H1 (cell line): ENCODE results near the gene COL4A1. TPM values are rescaled to one million over a fixed set of nuclear protein-coding genes. Genes with fewer than 3 reads are reported as not detected.

ENCODE experiments used
- CTCF ChIA-PET: fragments of 300-600 bp; sonication (Branson Sonifier 250); formaldehyde crosslinking; loops from one replicate; lab custom pipeline; 2021; ENCODE audit not compliant: partially characterized antibody; lab: Charles Lee
- POLR2A ChIA-PET: fragments of 300-600 bp; sonication (Branson Sonifier 250); formaldehyde crosslinking; loops from one replicate; lab custom pipeline; 2021; ENCODE audit warnings: inconsistent platforms; ENCODE audit not compliant: partially characterized antibody; lab: Charles Lee
- DNase-seq, 2 experiments: peaks; one replicate each; pipeline versions ENCODE4 v3.0.0 to v3.0.0-alpha.2; 2010 to 2022; ENCODE audit warnings: low spot score in 2 of 2, low read depth in 1 of 2, mixed read lengths in 1 of 2
- FAIRE-seq: peaks from 2 replicates; lab custom pipeline; 2011; peaks lifted over from hg19 to GRCh38; lab: Jason Lieb, UNC
- H2AFZ ChIP-seq: 2 replicates; pipeline ENCODE4 v1.8.1; 2012; ENCODE audit warnings: low read length, inconsistent platforms
- H2AK5ac ChIP-seq: 2 replicates; pipeline ENCODE4 v1.6.1; 2013; ENCODE audit warnings: low read depth, low read length
- H2BK120ac ChIP-seq: replicated peaks from 2 replicates; pipeline ENCODE3; 2013; ENCODE audit warnings: low read depth, low read length, inconsistent platforms
- H2BK12ac ChIP-seq: 2 replicates; pipeline ENCODE4 v1.6.1; 2013; ENCODE audit warnings: low read depth, low read length
- H2BK15ac ChIP-seq: 2 replicates; pipeline ENCODE4 v1.6.1; 2013; ENCODE audit warnings: low read length
- H2BK20ac ChIP-seq: 2 replicates; pipeline ENCODE4 v1.6.1; 2013; ENCODE audit warnings: low read length
- H2BK5ac ChIP-seq: 2 replicates; pipeline ENCODE4 v1.6.1; 2013; ENCODE audit warnings: low read depth, low read length
- H3K14ac ChIP-seq: 2 replicates; pipeline ENCODE4 v1.6.1; 2013; ENCODE audit warnings: inconsistent platforms; ENCODE audit not compliant: insufficient read length
- H3K18ac ChIP-seq: 2 replicates; pipeline ENCODE4 v1.6.1; 2013; ENCODE audit warnings: low read length; ENCODE audit errors: extremely low read depth
- H3K23ac ChIP-seq: 2 replicates; pipeline ENCODE4 v1.6.1; 2013; ENCODE audit warnings: inconsistent platforms; ENCODE audit not compliant: insufficient read length
- H3K23me2 ChIP-seq: 2 replicates; pipeline ENCODE4 v1.6.1; 2013; ENCODE audit warnings: low read depth, low read length
- H3K27ac ChIP-seq: 2 replicates; pipeline ENCODE4 v1.6.1; 2011; ENCODE audit warnings: low read depth, low read length, inconsistent platforms
- H3K27me3 ChIP-seq, 4 experiments: replicated peaks in 1 of 4; 1 replicate in 1 of 4; 2 replicates in 3 of 4; pipeline versions ENCODE4 v1.6.1 to v1.8.1; 2011 to 2013; ENCODE audit warnings: low read length in 3 of 4, mild to moderate bottlenecking in 3 of 4, inconsistent platforms in 2 of 4, mixed read lengths in 2 of 4, moderate library complexity in 1 of 4; ENCODE audit not compliant: control insufficient read depth in 3 of 4, insufficient read depth in 3 of 4; ENCODE audit errors: extremely low read depth in 1 of 4
- H3K36me3 ChIP-seq, 4 experiments: 2 replicates each; pipeline versions ENCODE4 v1.6.1 to v1.8.1; 2011 to 2013; ENCODE audit warnings: mild to moderate bottlenecking in 4 of 4, low read length in 3 of 4, moderate library complexity in 2 of 4, control low read depth in 1 of 4, inconsistent platforms in 1 of 4; ENCODE audit not compliant: insufficient read depth in 4 of 4, control insufficient read depth in 2 of 4
- H3K4ac ChIP-seq: replicated peaks from 2 replicates; pipeline ENCODE3; 2013; ENCODE audit warnings: low read length, low read depth, mixed read lengths, inconsistent platforms; ENCODE audit not compliant: insufficient read length
- H3K4me1 ChIP-seq, 4 experiments: replicated peaks in 1 of 4; 1 replicate in 1 of 4; 2 replicates in 3 of 4; pipeline versions ENCODE4 v1.6.1 to v1.8.1; 2011 to 2013; ENCODE audit warnings: low read length in 3 of 4, inconsistent platforms in 2 of 4, mixed read lengths in 1 of 4; ENCODE audit not compliant: insufficient read depth in 4 of 4, control insufficient read depth in 3 of 4
- H3K4me2 ChIP-seq, 2 experiments: 2 replicates each; pipeline versions ENCODE4 v1.6.1 to v1.8.1; 2011 to 2013; ENCODE audit warnings: low read depth in 2 of 2, low read length in 2 of 2, control low read depth in 1 of 2, inconsistent platforms in 1 of 2, mild to moderate bottlenecking in 1 of 2; ENCODE audit not compliant: insufficient read depth in 1 of 2
- H3K4me3 ChIP-seq, 4 experiments: fragments of 200-600, 300-600 bp in 1 of 4; sonication (generic), shearing (Covaris generic), sonication (Bioruptor Twin) in 1 of 4; 2 replicates each; pipeline versions ENCODE4 v1.5.1 to v1.8.1; 2011 to 2016; ENCODE audit warnings: low read length in 4 of 4, low read depth in 3 of 4, control low read depth in 2 of 4, inconsistent platforms in 2 of 4, mild to moderate bottlenecking in 2 of 4, mixed read lengths in 1 of 4, moderate library complexity in 1 of 4; ENCODE audit not compliant: insufficient read depth in 2 of 4; ENCODE audit errors: extremely low read depth in 1 of 4
- H3K56ac ChIP-seq: replicated peaks from 2 replicates; pipeline ENCODE3; 2013; ENCODE audit warnings: low read depth, mild to moderate bottlenecking, mixed read lengths, low read length, inconsistent platforms; ENCODE audit not compliant: insufficient read length
- H3K79me1 ChIP-seq: 2 replicates; pipeline ENCODE4 v1.6.1; 2013; ENCODE audit warnings: low read depth, low read length, control low read depth
- H3K79me2 ChIP-seq, 2 experiments: 2 replicates each; pipeline versions ENCODE4 v1.6.1 to v1.8.1; 2012 to 2013; ENCODE audit warnings: low read length in 2 of 2, mild to moderate bottlenecking in 2 of 2, inconsistent platforms in 1 of 2; ENCODE audit not compliant: insufficient read depth in 2 of 2, control insufficient read depth in 1 of 2
- H3K9ac ChIP-seq, 4 experiments: replicated peaks in 1 of 4; 1 replicate in 1 of 4; 2 replicates in 3 of 4; pipeline versions ENCODE4 v1.6.1 to v1.8.1; 2011 to 2013; ENCODE audit warnings: low read depth in 3 of 4, low read length in 3 of 4, control low read depth in 2 of 4, mild to moderate bottlenecking in 2 of 4, moderate library complexity in 2 of 4, inconsistent platforms in 1 of 4; ENCODE audit errors: extremely low read depth in 1 of 4
- H3K9me3 ChIP-seq, 2 experiments: 2 replicates each; pipeline versions ENCODE4 v1.6.1 to v1.8.1; 2012 to 2013; ENCODE audit warnings: mild to moderate bottlenecking in 2 of 2, moderate library complexity in 2 of 2, control low read depth in 1 of 2, inconsistent platforms in 1 of 2, low read depth in 1 of 2, low read length in 1 of 2, mixed read lengths in 1 of 2; ENCODE audit not compliant: insufficient read depth in 2 of 2
- H4K20me1 ChIP-seq, 2 experiments: replicated peaks in 1 of 2; 2 replicates each; pipeline versions ENCODE3 to v1.8.1; 2011 to 2013; ENCODE audit warnings: inconsistent platforms in 2 of 2, low read length in 2 of 2, mild to moderate bottlenecking in 1 of 2; ENCODE audit not compliant: insufficient read depth in 2 of 2, control insufficient read depth in 1 of 2
- H4K5ac ChIP-seq: 2 replicates; pipeline ENCODE4 v1.6.1; 2013; ENCODE audit warnings: low read length, low read depth, mixed read lengths, inconsistent platforms; ENCODE audit not compliant: insufficient read length
- H4K8ac ChIP-seq: 2 replicates; pipeline ENCODE4 v1.8.0; 2013; ENCODE audit warnings: mild to moderate bottlenecking, moderate library complexity, low read length, inconsistent platforms; ENCODE audit not compliant: insufficient read depth; ENCODE audit errors: extremely low read depth
- H4K91ac ChIP-seq: replicated peaks from 2 replicates; pipeline ENCODE3; 2013; ENCODE audit warnings: low read length, mixed read lengths, inconsistent platforms; ENCODE audit not compliant: insufficient read length
- CBX8 ChIP-seq: fragments of 300-800, 300-1000 bp; sonication (generic); IDR thresholded peaks from 2 replicates; pipeline ENCODE4 v1.7.1; 2016; ENCODE audit warnings: low read depth, low read length, borderline replicate concordance
- CHD2 ChIP-seq: IDR thresholded peaks from 2 replicates; pipeline ENCODE4 v1.6.1; 2012; ENCODE audit warnings: low read length, improper control_type of control experiment
- EGR1 ChIP-seq: IDR thresholded peaks from 2 replicates; pipeline ENCODE4 v1.6.1; 2011; ENCODE audit warnings: low read depth, low read length, borderline replicate concordance
- POLR2A ChIP-seq, 2 experiments: IDR thresholded peaks; 1 replicate in 1 of 2; 2 replicates in 1 of 2; pipeline ENCODE4 v1.6.1; 2011; ENCODE audit warnings: low read depth in 2 of 2, low read length in 2 of 2, mild to moderate bottlenecking in 2 of 2; ENCODE audit errors: control extremely low read depth in 1 of 2
- SIN3A ChIP-seq, 2 experiments: IDR thresholded peaks in 1 of 2; conservative IDR thresholded peaks in 1 of 2; 2 replicates each; pipeline ENCODE4 v1.6.1; 2011 to 2012; ENCODE audit warnings: low read length in 2 of 2, improper control_type of control experiment in 1 of 2, low read depth in 1 of 2, mild to moderate bottlenecking in 1 of 2
- TCF12 ChIP-seq: IDR thresholded peaks from 2 replicates; pipeline ENCODE4 v1.6.1; 2011; ENCODE audit warnings: low read depth, mild to moderate bottlenecking, low read length
- WGBS, 2 experiments: shearing (Covaris generic) in 1 of 2; methylation state at CpG; one replicate each; pipeline versions ENCODE4 v1.1.6 to v1.1.7; 2013 to 2015; ENCODE audit warnings: low lambda C conversion rate in 2 of 2, mixed read lengths in 2 of 2, inconsistent platforms in 1 of 2, low coverage in 1 of 2, missing lambda C conversion rate in 1 of 2; ENCODE audit not compliant: insufficient replicate concordance in 2 of 2, insufficient coverage in 1 of 2, insufficient read length in 1 of 2; ENCODE audit errors: extremely low coverage in 1 of 2, missing lambda C conversion rate in 1 of 2; 5-methylcytosine and 5-hydroxymethylcytosine counted together
- polyA plus RNA-seq, 7 experiments: library from polyadenylated mRNA; depleted of rRNA in 3 of 7; stranded (reverse) in 5 of 7; unstranded in 2 of 7; fragments of >200 nt in 5 of 7; fragments of 200-250 nt in 2 of 7; gene quantifications; 1 replicate in 5 of 7; 2 replicates in 1 of 7; 4 replicates in 1 of 7; pipeline versions ENCODE4 v1.2.1 to v1.2.3, GENCODE V29; 2011 to 2013; ENCODE audit warnings: missing spikeins in 2 of 7, mixed read lengths in 2 of 7
- total RNA-seq: library from RNA; stranded (reverse); fragmentation: NEBNext Ultra II Directional; extraction: Animal tissue kit (Norgen Biotek cat#: 25700); gene quantifications from 2 replicates; pipeline ENCODE4 v1.2.1, GENCODE V29; 2021

COL4A1 gene
- total and polyA plus RNA-seq, 2 of the 8 experiments (the other 6 are each of a cell fraction or from before 2014, with no cell fraction given), result 30.7 to 82.0 TPM

- Histone ChIP-seq H3K79me1 (no peaks in the 10 kb centered on the region), H3K18ac (no peak overlapping the region), H2BK12ac (no peak overlapping the region), H4K5ac (no peak overlapping the region), H3K4me1 (no peaks in the 10 kb centered on the region), H3K23me2 (no peaks in the 10 kb centered on the region), H2AFZ (no peak overlapping the region), H3K14ac (no peak overlapping the region), H4K91ac (no peak overlapping the region), H2BK15ac (no peak overlapping the region), H3K36me3 (peaks cover 0 to 15% (median 6%) of the 10 kb centered on the region in 4 experiments; a peak in 5 of 8 replicates), H3K4ac (no peak overlapping the region), H2BK120ac (no peak overlapping the region), H4K20me1 (peaks cover 0 to 2% of the 10 kb centered on the region in 2 experiments), H2BK5ac (no peak overlapping the region), H3K9me3 (no peaks in the 10 kb centered on the region), H3K4me3 (no peak overlapping the region), H3K27me3 (no peaks in the 10 kb centered on the region), H3K4me2 (no peak overlapping the region), H3K9ac (no peak overlapping the region), H2BK20ac (no peak overlapping the region), H3K79me2 (no peaks in the 10 kb centered on the region), H2AK5ac (no peak overlapping the region), H3K27ac (no peak overlapping the region), H3K23ac (no peak overlapping the region), H4K8ac (no peak overlapping the region), H3K56ac (no peak overlapping the region)
- FAIRE-seq (no peak), DNase-seq (no peak)
- 75% methylated on average over 2 of the region's 2 CpGs; no CpG with 5 or more reads in 1 of the 2 experiments for WGBS, 2 experiments
- ChIA-PET CTCF (interaction anchor here (1.4 to 1.7 kb wide), 2 partner anchors 15 to 57 kb away, joined by 4 to 5 read pairs; no protein-coding TSS in a partner anchor), POLR2A (no interaction called here)
- TF ChIP-seq CBX8, result no peak
- no peak for TF ChIP-seq TCF12
- TF ChIP-seq SIN3A (conservative IDR thresholded peaks at IDR 0.05 in 1 of 2, IDR thresholded peaks at IDR 0.05 in 1 of 2; ENCODE audit: low read depth in 1 of 2, low read length in 2 of 2), result no peak
- TF ChIP-seq EGR1, result no peak
- no peak for TF ChIP-seq CHD2
- TF ChIP-seq POLR2A (IDR thresholded peaks at IDR 0.05; ENCODE audit: control extremely low read depth in 1 of 2, low read depth in 2 of 2, low read length in 2 of 2), result no peak
These were observed 100.0 kb downstream of the COL4A1 start for GRCh38 chr13:110206996-110207395.
